Fibroblast of pulmonary artery (primary cell): ENCODE results near the gene LRP8.

Source experiments
- DNase-seq: peaks from one replicate; pipeline ENCODE4 v3.0.0-alpha.2; 2010; ENCODE audit warnings: low read depth
- H3K4me3 ChIP-seq: replicated peaks from 2 replicates; pipeline ENCODE4 v1.5.1; 2011; ENCODE audit warnings: low read depth, mild to moderate bottlenecking, control low read depth, low read length, moderate library complexity
- TF ChIP-seq, protein P1 (sequence below): IDR thresholded peaks from 2 replicates; pipeline ENCODE4 v1.5.1; 2011; ENCODE audit warnings: mild to moderate bottlenecking, control low read depth, low read length, inconsistent platforms; ENCODE audit errors: missing control alignments

Gene LRP8

GRCh38 chr1:53344921-53345838 lies 17.3 kb upstream of the LRP8 start:
- no peak overlapping the region for H3K4me3 ChIP-seq
- DNase-seq = no peak
- TF ChIP-seq, protein P1, sequence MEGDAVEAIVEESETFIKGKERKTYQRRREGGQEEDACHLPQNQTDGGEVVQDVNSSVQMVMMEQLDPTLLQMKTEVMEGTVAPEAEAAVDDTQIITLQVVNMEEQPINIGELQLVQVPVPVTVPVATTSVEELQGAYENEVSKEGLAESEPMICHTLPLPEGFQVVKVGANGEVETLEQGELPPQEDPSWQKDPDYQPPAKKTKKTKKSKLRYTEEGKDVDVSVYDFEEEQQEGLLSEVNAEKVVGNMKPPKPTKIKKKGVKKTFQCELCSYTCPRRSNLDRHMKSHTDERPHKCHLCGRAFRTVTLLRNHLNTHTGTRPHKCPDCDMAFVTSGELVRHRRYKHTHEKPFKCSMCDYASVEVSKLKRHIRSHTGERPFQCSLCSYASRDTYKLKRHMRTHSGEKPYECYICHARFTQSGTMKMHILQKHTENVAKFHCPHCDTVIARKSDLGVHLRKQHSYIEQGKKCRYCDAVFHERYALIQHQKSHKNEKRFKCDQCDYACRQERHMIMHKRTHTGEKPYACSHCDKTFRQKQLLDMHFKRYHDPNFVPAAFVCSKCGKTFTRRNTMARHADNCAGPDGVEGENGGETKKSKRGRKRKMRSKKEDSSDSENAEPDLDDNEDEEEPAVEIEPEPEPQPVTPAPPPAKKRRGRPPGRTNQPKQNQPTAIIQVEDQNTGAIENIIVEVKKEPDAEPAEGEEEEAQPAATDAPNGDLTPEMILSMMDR = no peak

GRCh38 chr1:53343831-53344668 lies 16.2 kb upstream of the LRP8 start:
- DNase-seq = no peak
- TF ChIP-seq, protein P1 = no peak
- no peak overlapping the region for H3K4me3 ChIP-seq

DNA sequence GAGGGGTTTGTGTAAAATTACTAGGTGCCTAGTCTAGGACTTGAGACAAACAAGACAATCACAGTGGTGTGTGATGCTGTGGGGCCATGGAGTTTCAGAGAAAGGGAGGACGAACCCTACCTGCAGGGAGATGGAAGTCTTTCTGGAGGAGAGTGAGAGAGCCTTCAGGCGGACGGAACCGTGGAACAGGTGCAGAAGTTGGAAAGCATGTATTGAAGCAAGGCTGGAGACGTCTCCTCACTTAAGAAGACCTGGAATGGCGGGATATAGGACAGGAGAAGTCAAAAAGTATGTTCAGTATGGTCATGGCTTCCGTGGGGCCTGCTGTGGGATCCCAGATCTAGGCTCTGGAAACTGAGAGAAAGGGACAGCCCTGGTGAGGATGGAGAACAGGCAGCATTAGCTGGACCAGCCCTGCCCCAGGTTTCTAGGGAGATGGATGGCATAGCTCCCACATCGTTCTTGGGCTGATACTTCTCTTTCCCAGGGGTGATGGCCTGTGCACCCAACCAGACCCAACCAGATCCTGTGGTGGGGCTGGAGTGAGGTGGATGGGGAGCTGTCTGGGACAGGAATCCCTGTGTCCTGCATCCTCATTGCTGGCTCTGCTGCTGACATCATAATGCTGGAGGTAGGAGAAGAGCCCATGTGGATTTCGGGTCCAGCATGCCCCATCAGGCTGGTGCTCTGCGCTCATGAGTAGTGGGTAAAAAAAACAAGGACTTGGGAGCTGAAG lies 15.0 kb upstream of the LRP8 start:
- H3K4me3 ChIP-seq = no peak overlapping the region
- TF ChIP-seq, protein P1 = no peak
- DNase-seq = no peak

- H3K4me3 ChIP-seq = no peak overlapping the region
- no peak for DNase-seq
- TF ChIP-seq, protein P1 = no peak
Measured at GRCh38 chr1:53341961-53342707, 14.3 kb upstream of the LRP8 start.

DNA sequence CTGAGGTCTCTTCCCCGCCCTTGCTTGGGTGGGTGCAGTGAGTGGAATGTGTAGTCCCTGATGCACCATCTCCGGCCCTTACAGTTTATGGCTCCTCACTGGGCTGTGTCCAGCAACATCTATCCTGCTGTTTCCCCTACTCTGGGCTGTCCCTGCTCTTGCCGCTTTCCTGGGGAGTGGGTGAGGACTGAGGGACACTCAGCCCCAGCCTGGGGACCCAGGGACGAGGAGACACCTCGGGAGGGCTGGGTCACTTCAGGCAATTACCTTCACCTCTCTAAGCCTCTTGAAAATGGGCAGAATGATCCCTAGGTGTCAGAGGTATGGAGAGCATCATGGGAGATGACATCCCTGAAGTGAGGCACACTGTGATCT lies 13.6 kb upstream of the LRP8 start:
- no peak overlapping the region for H3K4me3 ChIP-seq
- DNase-seq = no peak
- TF ChIP-seq, protein P1 = no peak
